K562 (cell line): Measurements from ENCODE around the gene ATP6V1G2. TPM values are rescaled to one million over a fixed set of nuclear protein-coding genes. Genes with fewer than 3 reads are reported as not detected.
A peak's percentile ranks its signal among the peaks of the same experiment; 100 is the strongest.

Experiments
- CXXC5 ChIP-seq: fragments of 250-450 bp; sonication (Bioruptor Pico); IDR thresholded peaks from 2 replicates; pipeline ENCODE4 v1.8.0; 2022; ENCODE audit warnings: inconsistent platforms, mild to moderate bottlenecking, moderate library complexity
- LCOR ChIP-seq: sonication (generic); formaldehyde crosslinking; IDR thresholded peaks from 2 replicates; pipeline ENCODE4 v1.8.0; 2022; ENCODE audit warnings: mild to moderate bottlenecking, missing genetic modification reagents
- MAFG ChIP-seq: fragments of 450-650 bp; conservative IDR thresholded peaks from 2 replicates; pipeline ENCODE4 v1.6.1; 2016; ENCODE audit warnings: missing genetic modification characterization, missing compliant biosample characterization
- MEIS2 ChIP-seq: fragments of 450-650 bp; IDR thresholded peaks from 2 replicates; pipeline ENCODE4 v1.6.1; 2014; ENCODE audit warnings: mild to moderate bottlenecking; ENCODE audit not compliant: partially characterized antibody
- MIER1 ChIP-seq: fragments of 450-650 bp; IDR thresholded peaks from 2 replicates; pipeline ENCODE4 v1.6.1; 2016; ENCODE audit warnings: antibody characterized with exemption, mild to moderate bottlenecking, low read depth
- NKRF ChIP-seq: fragments of 450-650 bp; IDR thresholded peaks from 2 replicates; pipeline ENCODE4 v1.6.1; 2016; ENCODE audit warnings: borderline replicate concordance
- PCBP2 ChIP-seq: fragments of 200-400 bp; formaldehyde crosslinking; IDR thresholded peaks from 2 replicates; pipeline ENCODE4 v1.6.1; 2018; ENCODE audit warnings: low read length, low read depth, mild to moderate bottlenecking, moderate library complexity; ENCODE audit not compliant: poor library complexity, severe bottlenecking
- POLR2AphosphoS2 ChIP-seq: IDR thresholded peaks from 2 replicates; pipeline ENCODE4 v1.6.1; 2012; ENCODE audit warnings: low read length, improper control_type of control experiment
- PREB ChIP-seq: sonication (generic); formaldehyde crosslinking; IDR thresholded peaks from 2 replicates; pipeline ENCODE4 v1.8.1; 2023; ENCODE audit warnings: mild to moderate bottlenecking, missing genetic modification reagents
- RBM39 ChIP-seq: fragments of 200-400 bp; formaldehyde crosslinking; optimal IDR thresholded peaks from 2 replicates; pipeline ENCODE3; 2018; ENCODE audit warnings: low read depth, low read length
- RNF2 ChIP-seq: sonication (generic); IDR thresholded peaks from 2 replicates; pipeline ENCODE4 v1.6.1; 2016
- SAP30 ChIP-seq: fragments of 200-600 bp; sonication (generic); IDR thresholded peaks from 2 replicates; pipeline ENCODE4 v1.6.1; 2012; ENCODE audit warnings: borderline replicate concordance, low read depth, mild to moderate bottlenecking, moderate library complexity, low read length, control low read depth, inconsistent platforms; ENCODE audit not compliant: insufficient read depth, poor library complexity, severe bottlenecking
- SIN3A ChIP-seq, 2 experiments: fragments of 150-350 bp in 1 of 2; IDR thresholded peaks; 2 replicates each; pipeline ENCODE4 v1.6.1; 2011 to 2016; ENCODE audit warnings: borderline replicate concordance in 2 of 2, low read depth in 2 of 2, low read length in 2 of 2, mild to moderate bottlenecking in 2 of 2, moderate library complexity in 2 of 2; ENCODE audit not compliant: control insufficient read depth in 1 of 2
- SMARCC2 ChIP-seq: fragments of 450-650 bp; IDR thresholded peaks from 2 replicates; pipeline ENCODE4 v1.6.1; 2017; ENCODE audit warnings: antibody characterized with exemption, moderate library complexity, mild to moderate bottlenecking, low read depth
- VEZF1 ChIP-seq: fragments of 200-800 bp; sonication (Bioruptor generic); IDR thresholded peaks from 2 replicates; pipeline ENCODE4 v1.6.1; 2017; ENCODE audit warnings: missing genetic modification characterization, missing compliant biosample characterization
- ZNF668 ChIP-seq: fragments of 250-450 bp; sonication (Bioruptor Pico); IDR thresholded peaks from 2 replicates; pipeline ENCODE4 v1.8.0; 2022; ENCODE audit warnings: mild to moderate bottlenecking, inconsistent platforms
- ZNF830 ChIP-seq: fragments of 250-450 bp; sonication (Bioruptor Pico); IDR thresholded peaks from 2 replicates; pipeline ENCODE4 v1.5.0; 2021; ENCODE audit warnings: mild to moderate bottlenecking
- polyA plus RNA-seq, 8 experiments: library from polyadenylated mRNA; depleted of rRNA in 4 of 8; stranded (reverse) in 5 of 8; unstranded in 3 of 8; fragments of >200 nt; fragmentation: Nextera tagmentation in 2 of 8; fragmentation: Illumina TruSeq in 1 of 8; extraction: Ambion mirVana in 2 of 8; extraction: Trizol in 1 of 8; gene quantifications; 2 replicates each; pipeline versions ENCODE4 v1.2.1 to v1.2.3, GENCODE V29; 2011 to 2014; ENCODE audit warnings: inconsistent platforms in 1 of 8, missing spikeins in 1 of 8
- total RNA-seq, 7 experiments: library from RNA; depleted of rRNA in 6 of 7; stranded (reverse); fragments of >200 nt in 6 of 7; fragmentation: Illumina TruSeq in 2 of 7; extraction: Trizol in 2 of 7; gene quantifications; 2 replicates each; pipeline versions ENCODE4 v1.2.1 to v1.2.3, GENCODE V29; 2011 to 2021; ENCODE audit warnings: low replicate concordance in 1 of 7
- TF ChIP-seq, protein P1 (sequence below), 2 experiments: IDR thresholded peaks in 1 of 2; conservative IDR thresholded peaks in 1 of 2; 2 replicates each; pipeline ENCODE4 v1.6.1; 2016; ENCODE audit warnings: low read depth in 2 of 2, mild to moderate bottlenecking in 1 of 2, missing compliant biosample characterization in 1 of 2, missing genetic modification characterization in 1 of 2, moderate library complexity in 1 of 2

ATP6V1G2 gene
- total and polyA plus RNA-seq, 9 of the 15 experiments (the other 6 are each of a cell fraction or from before 2014, with no cell fraction given): 0.14 to 1.5 (median 0.33) TPM

DNA sequence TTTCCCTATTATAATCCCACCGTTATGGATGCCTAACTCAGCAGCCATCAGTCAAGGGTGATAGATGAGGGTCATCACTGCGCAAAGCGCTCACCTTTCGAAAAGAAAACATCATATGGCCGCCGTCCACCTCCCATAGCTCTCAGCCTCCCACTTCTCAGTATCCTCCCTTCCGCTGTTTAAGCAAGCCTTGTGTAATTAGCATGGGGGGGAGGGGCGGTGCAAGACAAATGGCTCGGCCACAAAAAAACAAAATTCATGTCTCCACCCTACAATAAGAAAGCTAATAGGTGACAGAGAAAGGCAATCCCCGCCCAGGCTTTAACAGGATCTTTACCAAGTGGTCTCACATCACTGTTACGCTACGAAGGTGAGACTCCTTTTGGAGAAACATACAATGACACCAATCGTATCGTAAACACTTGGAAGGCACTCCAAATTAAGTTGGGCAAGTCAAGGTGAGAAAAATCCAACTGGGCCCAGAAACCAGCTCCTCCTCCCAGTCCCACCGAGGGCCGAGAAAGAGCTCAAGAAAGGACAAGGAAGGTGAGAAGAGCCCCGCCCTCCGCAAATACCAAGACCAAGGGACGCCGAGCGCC is 5.2 kb downstream of the ATP6V1G2 start (continued):
- TF ChIP-seq MAFG (tag): no peak
- peak; percentile 65; the same call in 1 of the 2 replicates for TF ChIP-seq MIER1
- TF ChIP-seq RNF2: peak; percentile 67; the same call in 1 of the 2 replicates
- peak; percentile 44 for TF ChIP-seq MEIS2
- TF ChIP-seq PREB: 0 out of 2 replicates have a peak, but pooled peaks have one; percentile 16
- TF ChIP-seq ZNF668: 0 out of 2 replicates have a peak, but pooled peaks have one; percentile 31
- TF ChIP-seq, protein P1, sequence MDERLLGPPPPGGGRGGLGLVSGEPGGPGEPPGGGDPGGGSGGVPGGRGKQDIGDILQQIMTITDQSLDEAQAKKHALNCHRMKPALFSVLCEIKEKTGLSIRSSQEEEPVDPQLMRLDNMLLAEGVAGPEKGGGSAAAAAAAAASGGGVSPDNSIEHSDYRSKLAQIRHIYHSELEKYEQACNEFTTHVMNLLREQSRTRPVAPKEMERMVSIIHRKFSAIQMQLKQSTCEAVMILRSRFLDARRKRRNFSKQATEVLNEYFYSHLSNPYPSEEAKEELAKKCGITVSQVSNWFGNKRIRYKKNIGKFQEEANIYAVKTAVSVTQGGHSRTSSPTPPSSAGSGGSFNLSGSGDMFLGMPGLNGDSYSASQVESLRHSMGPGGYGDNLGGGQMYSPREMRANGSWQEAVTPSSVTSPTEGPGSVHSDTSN (CRISPR knock-in tag; IDR thresholded peaks at IDR 0.05; ENCODE audit: low read depth): no peak
- TF ChIP-seq, protein P1 (tag; conservative IDR thresholded peaks at IDR 0.05; ENCODE audit: low read depth): peak; percentile 50; the same call in 1 of the 2 replicates
- TF ChIP-seq LCOR (CRISPR knock-in tag): peak; percentile 13; the same call in 1 of the 2 replicates
- 0 out of 2 replicates have a peak, but pooled peaks have one; percentile 25 for TF ChIP-seq ZNF830
- peak; percentile 21 for TF ChIP-seq SAP30
- peak; percentile 71; the same call in 1 of the 2 replicates for TF ChIP-seq NKRF
- peak in 1 of 2 experiments; percentile 29; a peak in 1 of 4 replicates for TF ChIP-seq SIN3A (IDR thresholded peaks at IDR 0.05; ENCODE audit: borderline replicate concordance in 2 of 2, control insufficient read depth in 1 of 2, low read depth in 2 of 2, low read length in 2 of 2)
- TF ChIP-seq RBM39: no peak
- peak; percentile 37; the same call in 1 of the 2 replicates for TF ChIP-seq VEZF1 (CRISPR knock-in tag)
- TF ChIP-seq CXXC5: peak; percentile 9; the same call in 1 of the 2 replicates
- no peak for TF ChIP-seq SMARCC2
- TF ChIP-seq PCBP2: no peak
- 0 out of 2 replicates have a peak, but pooled peaks have one; percentile 24 for TF ChIP-seq POLR2AphosphoS2
